Neural crest cell (in vitro differentiated cells): ENCODE data around the gene TMEM44. TPM values are rescaled to one million over a fixed set of nuclear protein-coding genes. Genes with fewer than 3 reads are reported as not detected.

Source experiments
- DNase-seq: peaks from one replicate; pipeline ENCODE4 v3.0.0; 2021; ENCODE audit warnings: low read depth, mixed read lengths, low spot score
- H3K27ac Mint-ChIP-seq: one replicate; pipeline ENCODE4 v1.8.0; 2021; ENCODE audit warnings: mild to moderate bottlenecking, mixed read lengths; ENCODE audit not compliant: unreplicated experiment
- H3K27me3 Mint-ChIP-seq: 2 replicates; pipeline ENCODE4 v1.8.0; 2021; ENCODE audit warnings: low read depth, mild to moderate bottlenecking, mixed read lengths
- H3K36me3 Mint-ChIP-seq: 2 replicates; pipeline ENCODE4 v1.8.0; 2021; ENCODE audit warnings: low read depth, mild to moderate bottlenecking, mixed read lengths
- H3K4me1 Mint-ChIP-seq: 2 replicates; pipeline ENCODE4 v1.8.0; 2021; ENCODE audit warnings: mixed read lengths
- H3K4me3 Mint-ChIP-seq: one replicate; pipeline ENCODE4 v1.8.0; 2021; ENCODE audit warnings: mild to moderate bottlenecking, mixed read lengths
- H3K9me3 Mint-ChIP-seq: 2 replicates; pipeline ENCODE4 v1.8.0; 2021; ENCODE audit warnings: mixed read lengths
- CTCF ChIP-seq: fragments of 200-600 bp; sonication (generic); conservative IDR thresholded peaks from 2 replicates; pipeline ENCODE4 v1.5.0; 2021; ENCODE audit warnings: antibody characterized with exemption, mild to moderate bottlenecking
- long read RNA-seq: library from polyadenylated mRNA; unstranded; transcript quantifications from one replicate; pipeline ENCODE4 v2.0.0, GENCODE V29; 2020
- total RNA-seq: library from RNA; stranded (reverse); gene quantifications from 2 replicates; pipeline ENCODE4 v1.2.1, GENCODE V29; 2021

TMEM44 gene
- total RNA-seq = 37.3 and 43.8 TPM in 2 replicates
- long read RNA-seq, partial matches to known transcripts = 1 of 5 reads
- long read RNA-seq, other reads (novel, unspliced or antisense) = 1 of 5 reads

- peaks cover 3% of the 10 kb centered on the region for H3K9me3 Mint-ChIP-seq
- DNase-seq = peak; percentile 81
- peak; percentile 72 for TF ChIP-seq CTCF
- H3K4me1 Mint-ChIP-seq = peaks cover 19% of the 10 kb centered on the region
- peak within 1 kb of the TSS; percentile 95 for H3K4me3 Mint-ChIP-seq
- peak within 1 kb of the TSS; percentile 96 for H3K27ac Mint-ChIP-seq
- H3K27me3 Mint-ChIP-seq = no peaks in the 10 kb centered on the region
- peaks cover 19% of the 10 kb centered on the region for H3K36me3 Mint-ChIP-seq
Observed at GRCh38 chr3:194633349-194634004, at the start of gene TMEM44. Gene TMEM44, minus strand, starts transcription at chr3:194633419. Its CDS starts 204 bp downstream, at chr3:194633215.

- no peaks in the 10 kb centered on the region for H3K36me3 Mint-ChIP-seq
- peak; percentile 57 for DNase-seq
- peak; percentile 94 for TF ChIP-seq CTCF
- H3K4me1 Mint-ChIP-seq = peaks cover 17% of the 10 kb centered on the region
- no peak overlapping the region for H3K27ac Mint-ChIP-seq
- peaks cover 61% of the 10 kb centered on the region for H3K27me3 Mint-ChIP-seq
- H3K9me3 Mint-ChIP-seq = no peaks in the 10 kb centered on the region
- H3K4me3 Mint-ChIP-seq = peak overlapping the region; percentile 32
Observed at GRCh38 chr3:194682694-194683310, 49.6 kb upstream of the TMEM44 start.

- Mint-ChIP-seq H3K4me1 (peaks cover 14% of the 10 kb centered on the region), H3K27ac (no peak overlapping the region), H3K9me3 (no peaks in the 10 kb centered on the region), H3K36me3 (no peaks in the 10 kb centered on the region), H3K27me3 (peaks cover 61% of the 10 kb centered on the region), H3K4me3 (peak overlapping the region; percentile 32)
- no peak for TF ChIP-seq CTCF
- no peak for DNase-seq
Observed at GRCh38 chr3:194682189-194682693, 49.0 kb upstream of the TMEM44 start.

GRCh38 chr3:194680888-194681615 is 47.8 kb upstream of the TMEM44 start:
- H3K9me3 Mint-ChIP-seq = no peaks in the 10 kb centered on the region
- H3K36me3 Mint-ChIP-seq = no peaks in the 10 kb centered on the region
- peaks cover 8% of the 10 kb centered on the region for H3K4me1 Mint-ChIP-seq
- H3K4me3 Mint-ChIP-seq = no peak overlapping the region
- H3K27me3 Mint-ChIP-seq = peaks cover 60% of the 10 kb centered on the region
- DNase-seq = no peak
- no peak overlapping the region for H3K27ac Mint-ChIP-seq
- no peak for TF ChIP-seq CTCF

- H3K27ac Mint-ChIP-seq = no peak overlapping the region
- TF ChIP-seq CTCF = no peak
- no peaks in the 10 kb centered on the region for H3K36me3 Mint-ChIP-seq
- peaks cover 4% of the 10 kb centered on the region for H3K4me1 Mint-ChIP-seq
- no peaks in the 10 kb centered on the region for H3K9me3 Mint-ChIP-seq
- peak overlapping the region; percentile 11 for H3K4me3 Mint-ChIP-seq
- DNase-seq = no peak
- H3K27me3 Mint-ChIP-seq = peaks cover 52% of the 10 kb centered on the region
Observed at GRCh38 chr3:194676471-194676870, 43.3 kb upstream of the TMEM44 start.
